EL (cell line): ENCODE data around the gene SLC15A4.
"Not testable (repeated sequence)": the region's sequence is repeated elsewhere in the genome, so short reads cannot be mapped to it uniquely, and the experiment has no call there.

Source experiments
- DNase-seq: peaks from one replicate; pipeline ENCODE4 v3.0.0-alpha.2; 2016

Gene SLC15A4

DNA sequence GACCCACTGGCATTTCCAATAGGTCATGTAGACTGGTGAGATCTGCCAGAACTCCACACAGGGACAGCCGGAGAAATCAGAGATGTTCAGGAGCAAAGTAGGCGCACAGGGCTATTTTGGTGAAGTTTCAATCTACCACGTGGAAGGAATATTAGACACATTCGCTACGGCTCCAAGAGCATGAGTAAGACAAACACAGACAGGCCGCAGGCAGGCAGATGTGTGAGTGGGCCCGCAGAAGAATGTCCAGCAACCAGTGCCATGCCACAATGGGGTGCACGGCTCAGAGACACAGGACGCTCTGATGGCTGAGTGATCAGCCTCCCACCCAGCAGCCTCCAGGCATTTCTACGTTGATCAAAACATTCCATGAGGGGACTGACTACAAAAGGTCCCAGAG lies 10.4 kb downstream of the SLC15A4 start:
- peak; percentile 8 for DNase-seq

DNA sequence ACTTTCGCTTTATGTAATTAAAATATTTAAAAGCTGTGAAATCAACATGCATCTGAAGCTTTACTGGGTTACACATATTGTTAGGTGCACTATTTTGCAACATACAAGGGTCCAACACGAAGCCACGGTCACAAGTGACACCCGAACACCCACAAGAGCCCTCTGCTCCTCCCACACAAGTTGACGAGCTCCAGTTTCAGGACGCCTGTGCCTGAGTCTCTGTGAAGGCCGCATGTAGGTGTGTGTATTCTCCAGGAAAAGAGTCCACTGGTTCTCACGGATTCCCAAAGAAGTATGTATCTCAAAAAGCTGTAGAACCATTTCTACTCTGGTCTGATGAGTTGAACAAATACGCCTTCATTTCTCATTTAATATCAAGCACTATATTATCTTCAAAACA lies 12.0 kb downstream of the SLC15A4 start:
- DNase-seq = no peak

DNA sequence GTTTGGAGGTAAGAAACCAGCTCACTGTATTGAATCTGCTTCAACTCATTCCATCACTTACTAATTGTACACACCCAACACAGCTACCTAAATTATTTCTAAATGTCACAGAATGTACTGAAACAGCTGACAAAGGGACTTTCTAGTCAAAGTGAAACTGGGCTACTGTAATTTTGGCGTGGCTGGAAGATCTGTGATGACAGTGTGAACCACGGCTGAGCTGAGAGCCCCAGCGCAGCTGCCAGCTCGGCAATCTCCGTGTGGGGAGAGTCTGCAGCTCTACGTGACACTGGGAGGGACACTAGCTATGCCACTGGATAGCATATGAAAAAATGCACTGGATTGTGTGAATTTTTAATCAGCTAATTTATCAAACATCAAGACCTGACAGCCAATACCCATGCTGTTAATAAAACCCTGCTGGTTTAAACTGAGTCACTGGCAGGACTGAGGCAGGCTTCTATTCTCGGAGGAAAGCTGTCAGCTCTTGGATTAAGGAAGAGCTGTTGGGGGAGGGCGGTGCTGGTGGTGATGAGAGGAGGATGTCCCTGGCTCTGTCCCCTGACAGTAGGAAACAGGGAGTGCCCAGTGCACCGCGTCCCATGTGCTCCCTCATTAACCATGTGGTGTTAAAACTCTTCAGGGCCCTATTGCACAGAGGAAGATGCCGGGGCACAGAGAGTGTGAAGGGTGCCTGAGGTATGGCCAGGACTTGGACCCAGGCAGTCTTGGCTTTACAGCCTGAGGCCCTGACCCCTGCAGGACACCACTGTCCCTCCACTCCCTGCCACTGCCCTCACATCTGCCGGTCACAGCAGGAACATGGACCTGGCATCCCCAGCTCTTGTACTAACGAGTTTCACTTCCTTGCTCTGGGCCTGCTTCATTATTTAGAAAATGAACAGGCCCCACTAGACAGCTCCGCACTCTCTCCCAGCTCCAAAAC lies 13.3 kb downstream of the SLC15A4 start:
- DNase-seq = no peak

DNA sequence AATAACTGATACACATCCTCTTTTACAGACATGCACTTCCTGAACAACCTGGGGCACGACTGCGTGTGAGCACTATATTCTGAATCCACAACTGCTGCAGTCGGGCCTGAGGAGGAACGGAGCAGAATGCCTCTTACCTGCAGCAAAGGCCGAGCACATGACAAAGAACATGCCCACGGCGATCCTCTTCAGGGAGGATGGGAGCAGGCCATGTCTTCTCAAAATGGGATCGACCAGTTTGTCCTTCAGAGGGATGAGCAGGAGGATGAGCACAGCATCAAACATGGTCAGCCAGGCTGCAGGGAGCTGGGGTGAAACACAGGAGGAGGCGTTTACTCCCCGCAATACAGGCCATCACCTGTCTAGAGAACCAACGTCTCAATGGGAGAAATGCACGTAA lies 15.1 kb downstream of the SLC15A4 start:
- DNase-seq = no peak

DNA sequence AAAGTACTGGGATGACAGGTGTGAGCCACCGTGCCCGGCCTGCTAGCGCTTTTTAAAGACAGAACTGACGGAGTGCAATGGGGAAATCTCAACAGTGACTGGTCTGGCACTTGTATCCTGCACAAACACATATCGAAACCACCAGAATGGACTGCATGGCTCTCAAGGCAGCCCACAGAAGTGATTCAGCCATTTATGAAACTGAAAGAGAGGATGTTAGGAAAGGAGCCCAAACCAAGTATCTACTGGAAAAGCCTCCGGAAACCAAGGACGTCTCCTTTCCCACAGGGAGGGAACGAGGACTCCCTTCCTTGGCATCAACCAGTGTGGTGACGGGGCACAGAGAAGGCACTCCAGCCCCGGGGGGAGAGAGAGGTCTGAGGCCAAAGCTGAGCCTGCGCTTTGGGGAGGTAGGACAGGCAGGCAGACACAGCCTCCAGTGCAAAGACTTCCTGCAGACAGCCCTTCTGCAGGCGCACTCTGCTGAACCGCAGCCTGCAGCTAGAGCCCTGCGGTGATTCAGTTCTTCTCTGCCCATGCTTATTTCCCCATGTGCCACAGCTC lies 16.5 kb downstream of the SLC15A4 start:
- DNase-seq = no peak

DNA sequence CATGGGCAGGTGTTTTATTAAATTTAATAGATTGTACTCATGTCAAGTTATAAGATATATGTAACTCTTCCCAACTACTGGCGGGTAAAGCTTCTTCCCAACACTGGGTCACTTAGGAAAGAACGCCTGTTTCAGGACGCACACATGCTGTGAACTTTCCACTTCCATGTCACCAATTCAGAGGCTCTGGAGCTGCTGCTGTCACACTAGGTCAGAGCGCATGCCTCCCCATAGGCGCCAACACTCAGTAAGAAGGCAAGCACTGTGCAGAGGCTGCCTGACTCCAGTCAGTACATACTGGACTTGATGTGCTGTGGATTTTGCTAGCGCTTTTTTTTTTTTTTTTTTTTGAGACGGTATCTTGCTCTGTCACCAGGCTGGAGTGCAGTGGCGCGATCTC lies 17.2 kb downstream of the SLC15A4 start:
- no peak for DNase-seq

DNA sequence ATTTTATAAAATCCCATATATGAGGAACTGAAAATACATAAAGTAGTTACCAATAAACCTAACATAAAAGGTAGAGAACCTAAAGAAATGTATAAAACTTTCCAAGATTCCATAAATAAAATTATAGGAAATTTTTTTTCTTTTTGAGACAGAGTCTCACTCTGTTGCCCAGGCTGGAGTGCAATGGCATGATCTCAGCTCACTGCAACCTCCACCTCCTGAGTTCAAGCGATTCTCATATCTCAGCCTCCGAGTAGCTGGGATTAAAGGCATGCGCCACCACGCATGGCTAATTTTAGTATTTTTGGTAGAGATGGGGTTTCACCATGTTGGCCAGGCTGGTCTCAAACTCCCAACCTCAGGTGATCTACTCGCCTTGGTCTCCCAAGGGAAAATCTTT lies 18.4 kb downstream of the SLC15A4 start:
- not testable (repeated sequence) for DNase-seq

DNA sequence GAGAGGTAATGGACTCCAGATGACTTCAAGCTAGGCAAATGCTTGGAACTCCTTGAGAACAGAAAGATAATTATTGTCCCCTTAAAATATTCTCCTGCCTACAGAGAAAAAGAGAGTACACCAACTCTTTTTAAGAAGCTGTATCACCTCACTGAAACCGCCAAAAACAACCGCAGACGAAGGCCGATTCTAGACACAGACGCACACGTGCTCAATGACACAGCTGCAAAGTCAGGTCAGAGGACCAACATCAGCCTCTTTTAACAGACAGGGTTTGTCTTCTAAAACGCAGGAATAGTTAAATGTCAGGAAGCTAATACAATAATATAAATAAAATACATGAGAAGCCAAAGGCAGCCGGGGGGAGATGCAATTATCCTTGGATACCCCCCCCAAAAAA lies 19.0 kb downstream of the SLC15A4 start:
- no peak for DNase-seq

DNA sequence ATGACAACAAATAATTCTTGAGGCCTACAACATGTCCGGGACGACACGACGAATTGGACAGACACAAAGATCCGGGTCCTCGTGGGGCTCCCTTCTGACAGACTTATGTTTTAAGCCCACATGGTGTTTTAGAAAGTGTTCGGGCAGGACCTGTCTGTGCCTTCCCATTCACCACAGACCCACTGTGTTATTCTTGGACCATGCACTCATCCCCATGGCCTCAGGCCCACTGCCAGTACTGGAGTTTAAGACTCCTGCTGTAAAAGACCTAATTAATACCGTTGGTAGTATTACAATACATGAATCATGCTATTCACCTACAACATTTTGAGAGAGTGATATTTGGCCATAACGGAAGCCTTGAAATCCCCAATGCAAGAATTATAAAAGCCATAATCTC lies 20.0 kb downstream of the SLC15A4 start:
- DNase-seq = no peak

DNA sequence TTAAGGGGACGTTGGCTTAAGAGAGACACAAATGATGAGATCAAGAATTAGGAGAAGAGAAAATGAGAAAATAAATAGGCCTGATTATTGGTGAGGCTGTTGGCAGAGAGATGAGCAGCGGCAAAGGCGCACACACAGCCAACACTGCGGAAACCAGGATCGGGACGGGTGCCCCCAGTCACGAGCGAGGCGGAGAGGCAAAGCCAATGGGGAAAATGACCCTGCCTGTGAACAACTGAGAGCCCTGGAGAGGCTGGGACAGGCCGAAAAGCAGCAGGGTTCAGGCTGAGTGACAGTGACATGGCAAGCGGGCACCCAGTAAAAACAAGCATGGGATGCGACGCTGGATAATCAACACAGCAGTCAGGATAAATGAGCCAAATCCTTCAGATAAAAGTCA lies 21.0 kb downstream of the SLC15A4 start:
- no peak for DNase-seq

DNA sequence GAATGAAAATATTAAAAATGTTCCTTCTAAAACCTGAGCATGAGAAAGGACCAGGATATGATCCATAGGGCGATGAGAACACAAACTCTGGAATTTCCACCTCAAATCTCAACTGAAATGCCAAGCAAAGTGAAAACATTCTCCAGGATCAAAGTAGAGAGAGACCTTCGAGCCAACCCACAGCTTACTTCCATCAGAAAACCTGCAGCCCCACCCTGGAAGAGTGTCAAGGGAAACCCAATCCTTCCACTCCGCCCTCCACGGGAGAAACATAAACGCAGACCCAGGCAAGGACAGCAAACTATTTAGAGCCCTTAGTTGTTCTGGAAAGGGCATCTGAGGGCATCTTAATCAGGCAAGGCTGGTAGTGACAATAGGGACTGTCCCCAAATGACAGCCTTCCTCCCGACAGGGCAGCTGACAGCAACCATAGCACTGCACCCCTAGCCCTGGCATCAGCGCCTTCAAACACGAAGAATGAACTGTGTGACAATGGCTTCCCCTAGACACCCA lies 21.8 kb downstream of the SLC15A4 start:
- DNase-seq = peak; percentile 69

DNA sequence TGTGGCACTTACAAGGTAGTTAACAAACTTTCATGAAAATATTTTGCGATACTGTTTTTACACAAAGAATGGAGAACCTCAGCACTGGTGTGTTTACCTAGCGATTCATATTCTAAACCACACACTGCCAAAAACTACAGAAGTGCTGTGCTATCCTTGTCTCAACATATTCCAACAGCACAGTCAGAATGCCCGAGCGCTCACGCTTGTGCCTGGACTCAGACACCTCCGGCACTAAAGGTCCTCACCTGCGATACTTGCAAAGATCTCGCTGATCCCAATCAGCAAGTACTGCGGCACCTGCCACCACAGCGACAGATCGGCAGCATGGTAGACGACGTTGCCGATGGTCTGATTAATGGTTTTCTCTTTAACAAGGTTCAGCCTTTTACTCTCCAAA lies 23.2 kb downstream of the SLC15A4 start:
- DNase-seq = no peak

DNA sequence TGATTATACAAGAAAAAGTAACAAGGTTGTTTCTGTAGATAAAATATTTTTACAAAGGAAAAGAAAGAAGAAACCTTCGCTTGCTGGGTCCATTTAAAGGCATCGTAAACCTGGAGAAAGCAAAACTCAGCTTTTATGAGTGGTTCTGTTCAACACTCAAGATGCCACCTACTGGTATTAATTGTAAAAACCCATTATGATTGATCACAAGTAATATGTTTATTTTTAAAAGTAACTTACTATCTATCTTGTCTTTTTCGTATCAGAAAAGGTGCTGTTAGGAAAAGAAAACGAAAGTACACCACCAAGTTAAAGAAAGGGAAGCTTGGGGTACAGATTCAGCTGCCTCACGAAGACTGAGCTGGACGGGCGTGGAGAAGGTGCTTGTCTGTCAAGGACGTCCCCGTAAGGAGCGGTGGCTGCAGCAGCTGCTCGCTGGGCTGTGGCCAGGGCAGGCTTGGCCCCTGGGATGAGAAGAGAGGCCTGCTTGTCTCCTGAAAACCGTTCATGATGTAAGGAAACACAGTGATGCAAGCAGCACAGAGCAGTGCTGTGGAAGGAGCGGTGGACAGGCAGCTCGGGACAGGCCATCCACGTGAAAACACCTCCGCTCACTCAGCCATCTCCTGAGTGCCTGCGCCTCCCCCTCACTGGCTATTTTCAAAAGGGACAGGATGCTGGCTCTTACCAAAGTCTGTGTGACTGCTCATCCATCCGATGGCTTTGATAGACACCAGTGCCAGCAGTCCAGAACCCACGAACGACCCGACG lies 25.0 kb downstream of the SLC15A4 start:
- DNase-seq = no peak

DNA sequence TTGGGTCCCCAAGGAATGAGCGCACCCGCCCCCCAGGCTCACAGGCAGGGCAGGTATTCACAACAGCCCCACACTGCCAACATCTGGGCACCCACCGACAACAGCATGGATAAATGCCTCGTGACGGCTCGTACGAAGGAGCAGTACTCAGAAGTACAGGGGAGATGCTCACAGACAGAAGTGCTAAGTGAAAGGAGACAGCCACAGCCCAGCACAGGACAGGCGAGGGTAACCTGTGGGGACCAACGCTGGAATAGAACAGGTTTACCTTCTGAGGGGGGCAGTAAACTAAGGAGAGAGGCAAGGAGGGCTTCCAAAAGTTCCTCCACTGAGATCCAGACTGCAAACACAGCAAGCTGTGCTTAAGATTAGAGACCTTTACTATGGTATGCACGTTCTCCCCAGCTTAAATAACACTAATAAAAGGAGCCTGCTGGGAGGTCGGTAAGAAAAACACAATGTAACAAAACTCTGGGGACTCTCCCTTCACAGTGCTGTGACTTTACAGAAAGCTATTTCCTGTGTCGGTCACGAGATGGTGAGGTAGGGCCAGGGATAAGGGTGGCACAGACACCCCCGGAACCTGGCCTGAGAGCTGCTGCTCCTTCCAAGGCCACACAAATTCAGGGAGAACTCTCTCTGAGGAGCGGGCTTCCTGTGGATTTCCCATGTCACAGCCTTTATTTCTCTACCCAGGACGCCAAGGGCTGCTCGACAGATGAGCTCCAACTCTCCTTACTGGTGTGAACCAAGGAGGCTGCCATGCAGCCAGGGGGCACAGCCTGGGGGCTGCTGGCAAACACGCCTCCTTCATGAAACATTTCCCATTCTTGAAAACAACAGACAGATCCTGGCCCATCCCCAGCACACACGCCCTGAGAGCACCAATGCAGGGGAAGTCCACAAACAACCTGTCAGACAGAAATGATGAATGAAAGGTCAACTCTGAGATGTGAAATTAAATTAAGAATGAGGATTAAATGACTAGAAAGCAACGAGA lies 26.3 kb downstream of the SLC15A4 start:
- no peak for DNase-seq

DNA sequence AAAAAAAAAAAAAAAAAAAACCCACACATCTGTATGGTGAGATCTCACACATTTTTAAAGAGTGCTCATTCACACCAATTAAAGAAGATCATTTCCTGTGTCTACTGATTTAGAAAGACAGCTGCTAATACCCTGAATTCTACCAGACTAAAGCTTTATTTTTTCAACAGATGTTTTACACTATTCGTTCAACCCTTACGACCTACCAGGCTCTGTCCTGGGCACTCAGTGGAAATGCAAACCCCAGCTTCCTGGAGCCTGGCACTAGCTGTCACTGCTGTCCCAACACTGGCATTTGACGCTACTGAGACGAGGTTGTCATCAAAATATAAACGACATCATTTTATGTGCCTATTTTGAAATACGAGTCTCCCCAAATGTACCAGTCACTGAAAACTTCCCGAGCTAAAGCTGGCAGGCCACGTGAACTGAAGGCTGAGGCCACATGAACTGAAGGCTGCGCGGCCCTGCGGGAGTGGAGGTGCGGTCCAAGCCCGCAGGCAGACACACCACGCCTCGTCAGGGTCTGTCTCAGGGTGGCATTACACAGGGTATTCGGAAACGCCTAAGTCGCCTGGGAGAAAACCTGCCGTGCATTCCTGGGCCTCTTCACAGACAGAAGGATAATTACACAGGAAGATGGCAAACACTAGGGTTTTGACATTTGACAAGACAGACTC lies 27.2 kb downstream of the SLC15A4 start:
- no peak for DNase-seq

DNA sequence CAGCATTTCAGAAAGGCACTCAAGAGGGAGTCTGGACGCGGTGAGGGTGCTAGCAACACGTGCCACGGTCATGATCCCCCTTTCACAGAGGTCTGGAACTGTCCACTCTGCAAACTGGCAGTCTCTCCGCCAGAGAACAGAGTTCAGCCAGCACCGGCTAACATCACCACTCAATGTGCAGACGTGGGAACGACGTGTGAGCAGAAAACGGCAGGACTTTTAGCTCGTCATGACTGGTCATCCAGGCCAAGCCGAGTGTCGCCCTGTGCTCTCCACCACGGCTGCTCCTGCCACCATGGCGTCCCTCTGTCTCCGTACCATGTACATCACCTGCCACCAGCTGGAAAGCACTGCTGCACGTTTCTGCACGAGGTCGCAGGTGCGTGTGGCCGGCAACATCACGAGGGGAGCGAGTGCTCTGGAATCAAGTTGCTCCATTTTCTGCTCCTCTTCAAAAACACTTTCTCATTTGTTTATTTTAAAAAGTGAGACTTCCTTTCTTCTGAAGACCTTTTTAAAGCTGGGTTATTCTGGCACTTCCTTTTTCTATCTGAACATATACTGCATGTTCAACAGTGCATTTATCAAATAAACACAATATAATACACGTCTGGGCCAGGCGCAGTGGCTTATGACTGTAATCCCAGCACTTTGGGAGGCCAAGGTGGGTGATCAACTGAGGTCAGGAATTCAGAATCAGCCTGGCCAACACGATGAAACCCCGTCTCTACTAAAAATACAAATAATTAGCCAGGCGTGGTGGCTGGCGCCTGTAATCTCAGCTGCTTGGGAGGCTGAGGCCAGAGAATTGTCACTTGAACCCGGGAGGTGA lies 28.0 kb downstream of the SLC15A4 start:
- DNase-seq = no peak

DNA sequence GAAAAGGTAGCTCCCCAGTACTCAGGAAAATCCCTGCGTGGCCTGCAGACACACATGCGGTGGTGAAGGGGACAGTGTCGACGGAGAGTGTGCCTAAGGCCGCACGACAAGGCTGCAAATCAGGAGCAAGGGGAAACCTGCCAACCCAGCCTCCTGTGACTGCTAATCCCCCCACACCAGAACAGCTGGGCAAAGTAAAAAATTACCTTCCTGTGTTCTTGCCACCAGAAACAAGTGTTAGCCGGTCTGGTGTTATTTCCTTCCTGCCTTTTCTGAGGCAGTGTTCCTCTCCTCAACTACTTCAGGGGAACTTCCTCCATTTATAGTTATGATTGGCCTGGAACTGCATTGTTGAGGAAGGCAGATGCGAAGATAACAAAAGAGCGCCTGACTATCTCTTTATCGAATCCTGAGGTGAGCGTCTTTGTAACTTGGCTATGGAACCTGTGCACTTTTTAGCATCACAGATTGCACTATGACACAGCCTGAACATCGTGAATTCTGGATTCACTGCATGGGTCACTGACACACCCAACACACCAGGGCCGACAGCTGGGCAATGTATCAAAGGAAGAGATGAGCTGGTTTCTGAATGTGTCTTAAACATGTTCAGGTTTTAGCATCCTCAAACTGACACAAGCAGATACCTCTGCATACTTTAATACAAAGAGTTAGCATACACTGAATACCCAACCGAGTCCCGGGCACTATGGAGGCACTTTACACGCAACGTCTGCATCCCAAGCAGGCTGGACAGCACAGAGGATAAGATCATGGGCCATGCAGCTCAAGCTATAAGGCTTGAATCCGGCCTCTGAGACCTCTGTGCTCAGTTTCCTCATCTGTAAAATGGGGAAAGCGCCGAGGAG lies 28.9 kb downstream of the SLC15A4 start:
- DNase-seq = no peak

DNA sequence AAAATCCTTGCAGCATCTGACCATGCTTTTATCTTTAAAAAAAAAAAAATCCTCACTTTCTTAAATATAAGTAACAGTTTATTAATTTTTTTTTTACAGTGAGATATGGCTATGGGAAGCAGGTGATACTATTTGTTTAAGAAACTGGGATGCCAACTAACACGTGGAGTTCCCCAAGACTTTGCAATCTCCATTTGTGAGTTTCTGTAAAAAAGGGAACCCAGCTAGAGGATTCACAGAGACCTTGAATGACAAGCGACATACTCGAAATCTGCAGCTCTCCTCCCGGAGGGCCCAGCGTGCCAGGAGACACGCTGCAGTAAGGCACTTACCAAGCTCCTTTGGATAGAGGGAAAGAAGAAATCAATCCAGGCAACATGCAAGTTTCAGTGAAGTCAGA lies 30.1 kb downstream of the SLC15A4 start:
- no peak for DNase-seq

DNA sequence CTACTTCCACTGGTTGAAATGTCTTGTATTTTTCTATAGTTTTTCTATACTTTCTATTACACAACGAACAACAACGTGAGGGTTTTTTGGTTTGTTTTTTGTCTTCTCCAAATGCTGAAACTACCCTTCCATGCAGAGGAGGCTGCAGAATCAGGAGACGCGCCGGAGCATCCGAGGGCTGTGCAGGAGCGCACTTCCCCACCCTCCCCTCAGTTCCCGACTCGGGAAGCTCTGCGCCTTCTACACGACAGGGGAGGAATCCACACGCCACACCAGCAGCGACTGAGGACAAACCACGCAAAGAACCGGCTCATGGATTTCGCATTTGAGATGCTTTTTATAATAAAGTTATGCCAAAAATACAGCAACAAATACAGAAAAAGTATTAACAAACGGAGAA lies 30.9 kb downstream of the SLC15A4 start:
- no peak for DNase-seq

DNA sequence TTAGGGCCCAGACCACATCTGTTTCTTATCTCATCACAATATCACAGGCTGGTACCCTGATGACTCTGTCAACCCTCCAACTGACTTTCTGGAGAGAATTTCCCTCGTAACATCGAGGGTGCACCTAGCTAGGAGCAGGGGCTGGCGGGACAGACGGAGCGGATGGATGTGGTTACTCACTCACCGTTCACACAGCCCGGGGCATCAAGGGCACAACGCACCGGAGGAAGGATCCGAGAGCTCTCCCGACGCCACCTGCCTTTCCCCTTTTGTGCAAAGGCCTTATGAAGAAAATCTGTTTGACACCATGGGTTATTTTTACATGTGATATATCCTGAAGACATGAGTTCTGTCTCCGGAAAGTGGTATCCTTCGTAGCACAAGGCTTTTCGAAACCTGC lies 31.4 kb downstream of the SLC15A4 start:
- DNase-seq = no peak
